HG03139 (cell line): Measurements from ENCODE around the gene MAPKBP1.
A peak's percentile ranks its signal among the peaks of the same experiment; 100 is the strongest.
"Not testable (repeated sequence)": the region's sequence is repeated elsewhere in the genome, so short reads cannot be mapped to it uniquely, and the experiment has no call there.

Source experiments
- ATAC-seq: cut with Tn5 transposase; IDR thresholded peaks from one replicate; pipeline ENCODE4 v1.9.1; 2021; ENCODE audit not compliant: unreplicated experiment

The MAPKBP1 gene

GRCh38 chr15:41825572-41826535 is 51.6 kb downstream of the MAPKBP1 start:
- ATAC-seq: no peak

DNA sequence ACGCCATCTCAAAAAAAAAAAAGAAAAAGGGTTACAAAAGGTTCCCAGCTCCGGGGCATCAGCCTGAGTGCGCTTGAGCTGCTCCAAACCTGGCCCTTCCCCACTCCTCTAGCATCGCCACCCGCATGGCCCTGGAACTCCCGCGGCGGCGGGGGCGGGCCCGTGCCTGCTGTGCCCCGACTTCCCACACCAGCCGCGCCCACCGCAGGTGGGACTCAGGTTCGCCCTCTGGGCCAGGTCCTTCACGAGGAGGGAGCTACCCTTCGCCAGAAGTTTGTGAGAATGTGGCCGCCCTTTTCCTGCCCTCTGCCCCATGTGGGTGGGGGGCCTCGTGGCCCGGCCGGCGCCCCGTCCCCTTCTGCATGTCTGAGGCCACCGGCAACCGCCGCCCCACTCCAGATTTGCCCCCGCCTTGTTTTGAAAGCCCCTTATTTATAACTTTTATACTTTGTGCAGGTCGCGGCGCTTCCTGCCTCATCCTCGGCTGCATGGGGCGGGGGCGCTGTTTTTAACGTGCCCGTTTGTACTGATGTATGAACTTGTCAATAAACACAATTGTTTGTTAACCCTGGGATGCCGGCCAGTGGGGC is 53.1 kb downstream of the MAPKBP1 start:
- ATAC-seq: no peak

GRCh38 chr15:41827880-41828806 is 53.9 kb downstream of the MAPKBP1 start, which contains the start of gene JMJD7:
JMJD7 (plus strand) TSS chr15:41828092; CDS start chr15:41828125, 33 bp downstream.
- peak; percentile 65 for ATAC-seq

DNA sequence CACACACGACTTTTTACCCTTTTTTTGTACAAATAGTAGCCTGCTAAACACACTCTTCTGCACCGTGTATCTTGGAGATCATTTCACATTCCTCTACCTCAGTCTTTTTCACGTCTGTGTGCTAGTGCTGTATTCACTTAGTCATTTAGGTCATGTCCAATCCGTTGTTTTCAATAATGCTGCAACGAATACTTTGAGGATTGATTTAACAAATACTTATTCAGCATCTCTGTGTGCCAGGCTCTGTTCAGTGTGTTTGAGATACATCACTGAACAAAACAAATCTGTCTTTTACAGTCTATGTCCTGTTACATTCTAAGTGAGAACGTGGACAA is 54.5 kb downstream of the MAPKBP1 start:
- ATAC-seq: no peak

DNA sequence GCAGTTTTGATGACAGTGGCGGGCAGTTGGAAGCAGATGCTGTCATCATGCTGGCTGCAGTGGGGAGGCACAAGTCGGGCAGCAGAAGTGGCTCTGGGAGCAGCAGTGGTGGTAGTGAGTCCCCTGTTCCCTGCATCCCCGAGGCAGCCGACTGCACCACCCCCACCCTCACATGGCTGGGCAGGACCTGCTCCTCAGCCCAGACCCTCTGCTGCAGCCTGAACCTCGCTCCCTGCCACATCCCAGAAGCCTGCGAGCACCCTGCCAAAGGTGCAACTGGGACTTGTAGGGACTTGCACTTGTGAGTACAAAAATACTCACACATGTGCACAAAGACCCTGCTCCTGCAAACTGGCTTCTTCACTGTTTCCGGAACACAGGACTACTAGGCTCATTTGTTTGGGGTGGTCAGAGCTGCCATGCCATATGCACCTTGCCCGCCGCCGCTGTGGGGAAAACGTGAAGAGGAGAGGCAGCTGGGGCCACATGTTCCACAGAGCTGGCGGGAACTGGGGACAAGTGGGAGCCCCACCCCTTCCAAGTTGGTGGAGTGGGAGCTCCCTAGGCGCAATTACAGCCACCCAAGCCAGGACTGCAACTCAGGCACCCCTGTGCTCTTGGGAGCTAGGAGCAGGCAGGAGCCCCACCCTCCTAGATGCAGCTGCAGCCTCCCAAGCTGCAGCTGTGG is 55.8 kb downstream of the MAPKBP1 start:
- ATAC-seq: no peak

DNA sequence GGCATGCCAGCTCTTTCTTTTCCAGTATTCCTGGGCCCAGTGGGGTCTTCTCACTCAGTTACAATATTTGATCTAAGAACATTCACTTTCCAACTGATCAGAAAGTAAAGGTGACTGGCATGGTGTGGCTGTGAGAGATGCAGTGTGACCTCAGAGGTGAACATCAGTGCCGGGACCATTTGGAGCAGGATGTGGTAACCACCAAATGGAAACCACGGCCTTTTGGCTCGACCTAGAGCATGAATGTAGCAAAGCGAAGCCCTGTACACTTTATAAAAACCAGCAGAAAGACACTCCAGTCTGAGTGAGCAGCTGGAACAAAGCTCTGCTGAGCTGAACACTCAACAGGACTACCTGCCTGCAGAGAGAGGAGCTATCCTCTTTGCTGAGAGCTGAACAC is 57.0 kb downstream of the MAPKBP1 start:
- ATAC-seq: not testable (repeated sequence)

GRCh38 chr15:41832208-41832607 is 57.9 kb downstream of the MAPKBP1 start:
- ATAC-seq: no peak

GRCh38 chr15:41832875-41833274 is 58.6 kb downstream of the MAPKBP1 start:
- no peak for ATAC-seq

DNA sequence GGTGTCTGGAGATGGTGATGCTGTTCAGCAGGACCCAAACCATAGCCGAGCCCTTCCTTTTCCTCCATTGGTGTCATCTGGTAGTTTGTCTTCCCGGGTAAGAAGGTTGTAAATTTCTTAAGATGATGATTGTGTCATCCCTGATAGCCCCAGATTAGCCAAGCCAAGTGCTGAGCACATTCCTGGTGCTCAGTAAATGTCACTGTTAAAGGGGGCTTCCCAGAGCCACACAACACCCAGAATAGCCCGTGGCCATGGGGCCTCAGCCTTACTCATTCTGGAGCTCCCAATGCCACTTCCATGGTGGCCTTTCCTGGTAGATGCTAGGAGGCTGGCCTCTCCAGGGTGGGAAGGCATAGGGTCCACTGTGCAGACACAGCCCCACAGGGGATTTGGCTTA is 59.8 kb downstream of the MAPKBP1 start:
- no peak for ATAC-seq

- ATAC-seq: no peak
Observed at GRCh38 chr15:41836073-41836472, 61.8 kb downstream of the MAPKBP1 start.

GRCh38 chr15:41836713-41837454 is 62.6 kb downstream of the MAPKBP1 start:
- no peak for ATAC-seq

DNA sequence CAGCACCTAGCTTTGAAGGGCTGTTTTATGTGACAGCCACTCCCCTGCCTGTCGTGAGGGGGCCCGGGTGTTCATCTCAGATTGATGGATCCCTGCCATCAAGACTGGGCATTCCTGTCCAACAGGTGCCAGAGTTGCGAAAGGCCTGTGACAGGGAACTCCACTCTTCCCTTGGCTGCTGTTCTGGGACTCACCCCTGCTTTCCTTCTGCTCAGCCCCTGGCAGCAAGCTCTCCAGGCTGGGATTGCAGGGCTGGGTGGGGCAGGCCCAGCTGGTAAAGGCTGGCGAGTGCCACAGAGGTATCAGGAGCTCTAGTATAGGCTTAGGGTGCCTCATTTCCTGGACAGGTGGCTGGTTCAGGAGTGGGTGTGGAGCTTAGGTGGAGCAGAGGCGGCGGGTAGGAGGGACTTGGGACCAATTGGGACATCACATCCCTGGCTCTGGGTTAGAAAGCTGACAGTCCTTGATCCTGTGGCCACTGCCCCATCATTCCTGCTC is 64.2 kb downstream of the MAPKBP1 start, which contains the start of gene PLA2G4B:
TSS of gene PLA2G4B (plus strand) at position 448 of the 498 bp plus-strand sequence. CDS start 67 bp downstream, outside the sequence.
- ATAC-seq: no peak

GRCh38 chr15:41839781-41840491 is 65.7 kb downstream of the MAPKBP1 start:
- no peak for ATAC-seq

- no peak for ATAC-seq
Observed at GRCh38 chr15:41840673-41841072, 66.4 kb downstream of the MAPKBP1 start.

DNA sequence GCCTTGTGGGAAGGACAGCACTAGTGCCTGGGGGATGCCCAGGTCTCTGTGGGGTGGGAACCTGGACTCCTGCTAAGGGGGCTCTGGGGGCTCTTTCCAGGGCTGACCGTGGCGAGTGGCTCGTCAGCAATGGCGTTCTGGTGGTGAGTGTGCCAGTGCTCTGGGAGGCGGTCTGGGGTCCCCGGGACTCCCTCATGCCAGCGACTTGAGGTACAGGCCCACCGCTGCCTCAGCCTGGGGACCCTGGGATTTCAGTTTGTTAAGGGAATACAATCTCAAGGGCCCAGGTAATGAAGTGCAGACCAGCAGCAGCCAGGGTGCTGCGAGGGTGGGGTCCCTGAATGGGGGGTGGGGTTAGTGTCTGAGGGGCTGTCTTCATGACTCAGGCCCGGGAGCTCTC is 66.8 kb downstream of the MAPKBP1 start:
- ATAC-seq: no peak

DNA sequence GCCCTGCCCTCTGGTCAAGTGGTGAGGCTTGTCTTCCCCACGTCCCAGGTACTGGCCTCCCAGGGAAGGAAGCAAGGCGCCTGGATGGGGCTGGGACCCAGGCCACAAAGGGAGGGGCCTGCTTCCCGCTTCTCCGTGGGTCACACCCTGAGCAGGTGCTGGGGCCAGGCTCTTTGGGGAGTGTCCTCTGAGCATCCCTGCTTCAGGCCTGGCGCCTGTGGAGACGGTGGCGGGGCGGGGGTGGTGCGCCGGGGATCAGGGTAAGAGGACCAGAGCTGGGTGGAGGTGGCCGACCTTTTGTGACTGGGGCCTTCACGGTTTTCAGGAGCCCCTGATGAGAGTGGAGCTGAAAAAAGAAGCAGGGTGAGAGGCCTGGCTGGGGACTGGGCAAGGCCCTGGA is 67.9 kb downstream of the MAPKBP1 start:
- ATAC-seq: no peak

DNA sequence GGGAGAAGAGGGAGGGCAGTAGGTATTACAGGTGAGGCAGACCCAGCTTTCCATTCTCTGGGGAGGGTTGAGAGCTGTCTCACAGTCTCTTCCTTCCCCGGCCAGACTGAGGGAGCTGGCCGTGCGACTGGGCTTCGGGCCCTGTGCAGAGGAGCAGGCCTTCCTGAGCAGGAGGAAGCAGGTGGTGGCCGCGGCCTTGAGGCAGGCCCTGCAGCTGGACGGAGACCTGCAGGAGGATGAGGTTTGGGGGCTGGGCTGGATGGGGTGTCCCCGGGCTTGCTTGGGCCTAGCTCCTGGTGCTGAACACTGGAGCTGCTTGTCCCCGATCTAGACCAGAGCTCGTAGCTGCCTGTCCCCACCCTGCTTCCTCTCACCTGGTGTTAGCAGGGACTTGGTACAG is 69.3 kb downstream of the MAPKBP1 start:
- ATAC-seq: no peak

- ATAC-seq: no peak
Observed at GRCh38 chr15:41844814-41845213, 70.5 kb downstream of the MAPKBP1 start.

DNA sequence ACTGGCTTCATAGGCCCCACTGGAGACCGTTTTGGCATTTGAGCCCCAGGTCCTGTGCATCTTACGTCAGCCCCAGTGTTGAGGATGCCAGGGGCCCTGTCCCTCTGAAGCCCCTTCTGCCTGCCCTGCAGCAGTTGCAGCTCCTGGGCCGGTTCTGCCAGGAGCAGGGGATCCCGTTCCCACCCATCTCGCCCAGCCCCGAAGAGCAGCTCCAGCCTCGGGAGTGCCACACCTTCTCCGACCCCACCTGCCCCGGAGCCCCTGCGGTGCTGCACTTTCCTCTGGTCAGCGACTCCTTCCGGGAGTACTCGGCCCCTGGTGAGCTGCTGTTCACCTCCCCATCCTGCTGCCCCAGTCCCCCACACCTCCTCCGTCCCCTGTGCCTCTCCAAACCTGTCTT is 72.9 kb downstream of the MAPKBP1 start:
- no peak for ATAC-seq
